Measurements from ENCODE around the gene NDUFA7. TPM values are rescaled to one million over a fixed set of nuclear protein-coding genes. Genes with fewer than 3 reads are reported as not detected.

NDUFA7 gene
- total and polyA plus RNA-seq, 2 of the 13 experiments (the other 11 are each of a cell fraction or from before 2014, with no cell fraction given), result 64.5 to 71.5 TPM

- TF ChIP-seq CSRNP2 (CRISPR knock-in tag; conservative IDR thresholded peaks at IDR 0.05; ENCODE audit: low read depth) (0 out of 2 replicates have a peak, but pooled peaks have one; percentile 77), ZFP1 (CRISPR knock-in tag; IDR thresholded peaks at IDR 0.05) (no peak), JUND (CRISPR knock-in tag; IDR thresholded peaks at IDR 0.05) (peak; percentile 69; the same call in 1 of the 2 replicates), EED (CRISPR knock-in tag; IDR thresholded peaks at IDR 0.05) (peak; percentile 97), ZKSCAN5 (CRISPR knock-in tag; IDR thresholded peaks at IDR 0.05) (0 out of 2 replicates have a peak, but pooled peaks have one; percentile 23), HMG20B (CRISPR knock-in tag; conservative IDR thresholded peaks at IDR 0.05) (no peak; the same call in 1 of the 2 replicates), HCFC1 (IDR thresholded peaks at IDR 0.05; ENCODE audit: low read depth, low read length) (0 out of 2 replicates have a peak, but pooled peaks have one; percentile 8), AHR (CRISPR knock-in tag; IDR thresholded peaks at IDR 0.05) (peak; percentile 30; the same call in 1 of the 2 replicates), ZBTB25 (CRISPR knock-in tag; IDR thresholded peaks at IDR 0.05) (peak; percentile 14; the same call in 1 of the 2 replicates), ZNF770 (CRISPR knock-in tag; IDR thresholded peaks at IDR 0.05) (no peak; the same call in none of the 2 replicates), RERE (CRISPR knock-in tag; IDR thresholded peaks at IDR 0.05; ENCODE audit: low read depth) (no peak), ZNF232 (CRISPR knock-in tag; IDR thresholded peaks at IDR 0.05; ENCODE audit: borderline replicate concordance) (peak; percentile 91), ESRRA (CRISPR knock-in tag; IDR thresholded peaks at IDR 0.05; ENCODE audit: low read depth) (peak; percentile 68; the same call in 1 of the 2 replicates), JUN (CRISPR knock-in tag; IDR thresholded peaks at IDR 0.05) (peak; percentile 47), MTA1 (CRISPR knock-in tag; IDR thresholded peaks at IDR 0.05; ENCODE audit: borderline replicate concordance) (peak; percentile 76; the same call in 1 of the 2 replicates), ZNF619 (CRISPR knock-in tag; IDR thresholded peaks at IDR 0.05) (no peak), RBFOX2 (IDR thresholded peaks at IDR 0.05; ENCODE audit: low read depth, low read length) (peak; percentile 98)
These were observed 13.0 kb downstream of the NDUFA7 start, which contains the start of gene CD320 (continued) for GRCh38 chr19:8307965-8308866.

Measured in HepG2 (cell line).